GM18519 (cell line): ENCODE measurements around the gene TRIM31.

Source experiments
- ATAC-seq: cut with Tn5 transposase; IDR thresholded peaks from one replicate; pipeline ENCODE4 v1.9.1; 2021; ENCODE audit warnings: mild to moderate bottlenecking, moderate library complexity; ENCODE audit not compliant: unreplicated experiment, low FRiP score

Gene TRIM31, protein sequence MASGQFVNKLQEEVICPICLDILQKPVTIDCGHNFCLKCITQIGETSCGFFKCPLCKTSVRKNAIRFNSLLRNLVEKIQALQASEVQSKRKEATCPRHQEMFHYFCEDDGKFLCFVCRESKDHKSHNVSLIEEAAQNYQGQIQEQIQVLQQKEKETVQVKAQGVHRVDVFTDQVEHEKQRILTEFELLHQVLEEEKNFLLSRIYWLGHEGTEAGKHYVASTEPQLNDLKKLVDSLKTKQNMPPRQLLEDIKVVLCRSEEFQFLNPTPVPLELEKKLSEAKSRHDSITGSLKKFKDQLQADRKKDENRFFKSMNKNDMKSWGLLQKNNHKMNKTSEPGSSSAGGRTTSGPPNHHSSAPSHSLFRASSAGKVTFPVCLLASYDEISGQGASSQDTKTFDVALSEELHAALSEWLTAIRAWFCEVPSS

DNA sequence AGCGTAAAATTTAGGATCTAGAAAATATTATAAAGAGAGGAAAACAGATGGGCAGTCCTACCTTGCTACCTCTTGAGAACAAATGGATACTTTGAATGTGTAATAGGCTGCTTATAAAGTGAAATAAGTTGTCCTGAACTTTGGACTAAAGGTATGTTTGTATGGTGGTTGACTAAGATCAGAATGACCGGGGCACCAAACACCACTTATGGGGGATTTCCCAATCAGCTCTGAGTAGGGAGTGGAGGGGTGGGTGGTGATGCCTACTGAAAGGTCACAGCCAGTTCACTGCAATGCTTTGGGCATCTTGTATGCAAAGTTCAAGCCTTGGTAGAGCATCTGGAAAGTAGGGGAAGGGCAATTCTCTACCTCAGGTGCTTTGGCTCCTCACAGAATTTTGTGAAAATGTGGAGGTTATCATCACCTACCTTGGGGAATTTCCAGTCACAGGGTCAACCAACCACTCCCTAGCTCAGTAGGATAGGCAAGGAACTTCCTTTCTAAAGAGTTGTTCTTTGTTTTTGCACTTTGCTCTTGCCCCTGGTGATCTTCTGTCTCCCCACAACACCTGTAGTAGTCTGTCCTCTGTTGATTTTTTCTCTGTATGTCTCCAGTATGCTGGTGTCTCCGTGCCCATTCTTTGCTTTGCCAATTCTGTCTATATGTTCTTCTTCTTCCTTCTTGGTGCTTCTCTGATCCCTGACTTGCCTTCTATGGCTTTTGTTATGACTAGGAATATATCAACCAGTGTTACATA lies at the start of gene TRIM31:
TSS of gene TRIM31 (minus strand) at position 88 of the 757 bp plus-strand sequence. CDS start 285 bp downstream, outside the sequence.
- ATAC-seq: no peak

DNA sequence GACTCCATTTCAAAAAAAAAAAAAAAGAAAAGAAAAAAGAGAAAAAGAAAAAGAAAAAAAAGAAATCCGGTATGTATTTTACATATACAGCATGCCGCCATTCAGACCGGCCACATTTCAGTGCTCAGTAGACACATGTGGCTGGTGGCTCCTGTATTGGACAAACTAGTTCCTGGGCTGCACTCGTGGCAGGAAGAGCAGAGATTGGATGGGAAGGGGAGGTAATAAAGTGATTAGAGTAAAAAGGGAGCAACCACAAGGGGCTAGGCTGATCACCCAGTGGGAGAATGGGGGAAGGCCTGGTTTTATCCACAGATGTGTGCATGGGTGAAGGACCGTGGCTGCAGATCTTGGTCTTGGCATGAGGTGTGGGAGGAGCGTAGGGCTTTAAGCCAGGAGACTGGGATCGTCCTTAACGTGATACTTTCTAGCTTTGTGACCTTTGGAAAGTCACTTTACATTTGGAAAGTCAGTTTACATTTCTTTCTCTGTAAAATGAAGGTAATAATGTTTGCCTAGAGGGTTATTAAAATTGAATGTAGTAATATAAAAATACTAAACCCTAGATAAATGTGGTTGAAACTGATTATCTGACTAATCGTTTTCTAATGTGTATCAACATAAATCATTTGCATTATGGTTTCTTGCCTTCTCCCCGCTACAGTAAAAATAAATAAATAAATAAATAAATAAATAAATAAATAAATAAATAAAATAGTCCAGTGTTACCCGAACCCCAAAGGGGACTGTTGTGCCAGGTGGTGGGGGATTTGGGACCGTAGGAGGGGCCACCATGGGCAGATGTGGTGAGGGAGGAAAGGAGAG lies 49.6 kb upstream of the TRIM31 start:
- ATAC-seq: no peak

- ATAC-seq: no peak
Observed at GRCh38 chr6:30160785-30161531, 48.1 kb upstream of the TRIM31 start, which contains the start of gene TRIM10. Gene TRIM10, minus strand, starts transcription at chr6:30161211. Its CDS starts 353 bp downstream, at chr6:30160858.

- ATAC-seq: no peak
Observed at GRCh38 chr6:30160008-30160784, 47.3 kb upstream of the TRIM31 start.

GRCh38 chr6:30158475-30159040 lies 45.7 kb upstream of the TRIM31 start:
- no peak for ATAC-seq

GRCh38 chr6:30157999-30158398 lies 45.1 kb upstream of the TRIM31 start:
- no peak for ATAC-seq

GRCh38 chr6:30157581-30157980 lies 44.7 kb upstream of the TRIM31 start:
- no peak for ATAC-seq

- no peak for ATAC-seq
Observed at GRCh38 chr6:30156774-30157173, 43.9 kb upstream of the TRIM31 start.

- no peak for ATAC-seq
Observed at GRCh38 chr6:30156262-30156599, 43.3 kb upstream of the TRIM31 start.

DNA sequence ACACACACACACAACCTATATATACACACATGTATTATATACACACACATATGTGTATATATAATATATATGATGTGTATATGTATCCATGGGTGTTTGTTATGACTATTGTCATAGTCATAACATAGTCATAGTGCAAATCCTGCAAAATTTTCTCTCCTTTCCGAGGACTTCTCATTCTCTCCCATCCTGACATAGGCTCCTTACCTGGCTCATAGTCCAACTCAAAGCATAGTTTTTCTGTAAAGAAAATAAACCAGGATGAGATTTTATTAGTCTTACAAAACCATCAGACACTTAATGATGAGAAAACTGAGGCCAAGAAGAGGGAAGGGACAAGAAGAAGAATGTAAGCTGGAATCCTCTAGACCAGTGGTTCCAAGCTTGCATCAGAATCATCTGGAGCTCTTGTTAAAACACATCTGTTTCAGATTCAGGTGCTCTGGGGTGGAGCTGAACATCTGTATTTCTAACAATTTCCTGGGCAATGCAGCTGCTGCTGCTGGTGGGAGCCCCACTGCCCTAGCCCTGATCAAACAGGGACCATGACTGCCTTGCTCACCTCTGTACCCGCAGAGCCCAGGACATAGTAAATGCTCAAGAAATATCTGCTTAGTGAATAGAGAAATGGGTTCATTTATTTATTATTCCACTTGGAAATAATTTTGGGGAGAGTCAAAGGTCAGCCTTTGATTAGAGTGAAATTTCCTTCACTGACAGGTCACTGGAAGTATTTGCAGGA lies 42.8 kb upstream of the TRIM31 start:
- no peak for ATAC-seq

GRCh38 chr6:30154709-30155519 lies 42.0 kb upstream of the TRIM31 start:
- no peak for ATAC-seq

- no peak for ATAC-seq
Observed at GRCh38 chr6:30154061-30154460, 41.2 kb upstream of the TRIM31 start.

GRCh38 chr6:30152910-30153610 lies 40.2 kb upstream of the TRIM31 start:
- no peak for ATAC-seq

DNA sequence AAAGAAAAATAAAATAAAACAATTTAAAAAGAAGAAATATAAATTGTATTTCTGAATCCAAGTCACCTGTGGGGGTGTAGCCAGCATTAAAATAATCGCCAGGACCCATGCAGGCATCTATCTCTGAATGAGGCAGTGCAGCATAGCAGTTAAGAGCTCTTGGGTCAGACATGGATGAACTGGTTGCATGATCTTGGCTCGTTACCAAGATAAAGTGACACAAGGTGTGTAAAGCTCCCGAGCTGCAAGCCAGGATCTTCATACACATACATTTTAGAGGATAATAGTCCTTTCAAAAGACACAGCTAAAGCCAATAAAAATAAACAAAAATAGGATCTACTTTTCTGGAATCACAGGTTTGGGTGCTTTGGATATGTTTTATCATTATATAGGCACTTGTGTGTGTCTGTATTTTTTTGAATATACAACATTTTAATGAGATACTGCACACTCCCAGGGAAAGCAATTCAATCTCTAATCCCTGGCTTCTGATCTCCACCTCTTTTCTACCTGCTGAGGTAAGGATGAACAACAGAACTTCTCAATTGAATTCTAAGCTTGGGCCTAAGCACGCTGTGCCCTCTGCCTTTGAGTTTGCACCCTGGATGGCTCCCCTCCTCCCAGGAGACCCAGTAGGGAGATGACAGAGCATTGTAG lies 39.3 kb upstream of the TRIM31 start:
- ATAC-seq: no peak

DNA sequence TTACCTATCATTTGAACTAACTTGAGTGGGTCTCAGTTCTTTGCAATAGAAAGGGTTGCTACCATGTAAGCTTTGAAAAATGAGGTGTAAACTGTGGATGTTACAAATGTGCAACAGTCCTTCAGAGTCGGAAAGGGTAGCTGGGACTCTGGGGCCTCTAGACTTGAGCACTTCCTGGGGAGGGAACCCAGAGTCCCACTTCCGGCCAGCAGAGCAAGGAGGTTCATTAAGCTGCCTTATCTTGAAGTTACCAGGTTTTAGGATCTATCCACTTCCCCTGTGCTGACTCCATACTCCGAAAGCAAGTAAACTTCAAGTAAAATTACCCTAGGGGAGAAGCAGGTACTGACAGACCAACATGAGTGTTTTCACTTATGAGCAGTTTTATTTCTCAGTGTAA lies 38.7 kb upstream of the TRIM31 start:
- ATAC-seq: no peak

GRCh38 chr6:30150671-30151395 lies 37.9 kb upstream of the TRIM31 start:
- no peak for ATAC-seq
